Fibroblast of pulmonary artery (primary cell): ENCODE data around the gene TMIE.
"Not testable (repeated sequence)": the region's sequence is repeated elsewhere in the genome, so short reads cannot be mapped to it uniquely, and the experiment has no call there.

Experiments
- DNase-seq: peaks from one replicate; pipeline ENCODE4 v3.0.0-alpha.2; 2010; ENCODE audit warnings: low read depth
- H3K4me3 ChIP-seq: replicated peaks from 2 replicates; pipeline ENCODE4 v1.5.1; 2011; ENCODE audit warnings: low read depth, mild to moderate bottlenecking, control low read depth, low read length, moderate library complexity
- TF ChIP-seq, protein P1 (sequence below): IDR thresholded peaks from 2 replicates; pipeline ENCODE4 v1.5.1; 2011; ENCODE audit warnings: mild to moderate bottlenecking, control low read depth, low read length, inconsistent platforms; ENCODE audit errors: missing control alignments

TMIE gene

DNA sequence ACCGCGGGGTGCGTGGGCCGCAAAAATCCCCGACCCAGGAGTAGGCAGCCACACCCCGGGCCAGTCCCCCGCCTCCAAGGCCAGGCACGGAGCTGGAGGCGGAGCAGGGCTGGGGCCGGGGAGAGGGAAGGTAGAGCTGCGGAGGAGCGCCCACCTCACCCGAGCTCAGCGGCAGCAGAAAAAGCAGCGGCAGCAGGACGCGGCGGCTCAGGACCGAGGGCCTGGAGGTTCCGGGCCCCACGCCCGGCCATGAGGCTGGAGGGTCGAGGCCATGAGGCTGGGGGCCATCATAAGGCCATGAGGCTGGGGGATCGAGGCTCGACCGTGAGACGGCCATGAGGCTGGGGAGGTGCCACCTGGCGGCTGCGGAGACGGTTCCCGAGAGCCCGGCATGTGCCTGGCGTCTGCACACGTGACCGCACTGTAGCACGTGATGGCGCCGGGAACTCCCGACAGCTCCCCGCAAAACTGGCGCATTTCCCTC, 49.4 kb downstream of the TMIE start:
- no peak overlapping the region for H3K4me3 ChIP-seq
- no peak for DNase-seq
- TF ChIP-seq, protein P1, sequence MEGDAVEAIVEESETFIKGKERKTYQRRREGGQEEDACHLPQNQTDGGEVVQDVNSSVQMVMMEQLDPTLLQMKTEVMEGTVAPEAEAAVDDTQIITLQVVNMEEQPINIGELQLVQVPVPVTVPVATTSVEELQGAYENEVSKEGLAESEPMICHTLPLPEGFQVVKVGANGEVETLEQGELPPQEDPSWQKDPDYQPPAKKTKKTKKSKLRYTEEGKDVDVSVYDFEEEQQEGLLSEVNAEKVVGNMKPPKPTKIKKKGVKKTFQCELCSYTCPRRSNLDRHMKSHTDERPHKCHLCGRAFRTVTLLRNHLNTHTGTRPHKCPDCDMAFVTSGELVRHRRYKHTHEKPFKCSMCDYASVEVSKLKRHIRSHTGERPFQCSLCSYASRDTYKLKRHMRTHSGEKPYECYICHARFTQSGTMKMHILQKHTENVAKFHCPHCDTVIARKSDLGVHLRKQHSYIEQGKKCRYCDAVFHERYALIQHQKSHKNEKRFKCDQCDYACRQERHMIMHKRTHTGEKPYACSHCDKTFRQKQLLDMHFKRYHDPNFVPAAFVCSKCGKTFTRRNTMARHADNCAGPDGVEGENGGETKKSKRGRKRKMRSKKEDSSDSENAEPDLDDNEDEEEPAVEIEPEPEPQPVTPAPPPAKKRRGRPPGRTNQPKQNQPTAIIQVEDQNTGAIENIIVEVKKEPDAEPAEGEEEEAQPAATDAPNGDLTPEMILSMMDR = no peak

DNA sequence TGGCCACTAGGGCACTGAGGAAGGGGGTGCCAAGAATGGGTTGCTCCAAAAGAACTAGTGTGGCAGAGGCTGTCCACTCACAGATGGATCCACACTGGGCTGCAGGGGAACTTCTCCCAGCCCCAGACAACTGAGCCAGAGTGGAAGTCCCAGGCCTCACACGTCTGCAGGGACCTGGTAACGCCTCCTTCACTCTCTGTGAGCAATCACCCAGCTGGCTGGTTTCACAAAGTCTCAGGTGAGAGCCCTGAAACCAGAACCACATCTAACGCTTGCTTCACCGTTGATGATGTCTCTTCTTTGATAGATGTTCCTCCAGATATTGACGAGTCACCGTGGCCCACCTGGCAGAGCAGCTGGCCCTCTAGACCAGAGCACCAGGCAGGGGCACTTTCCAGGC, 51.9 kb downstream of the TMIE start:
- H3K4me3 ChIP-seq, DNase-seq: not testable (repeated sequence)

DNA sequence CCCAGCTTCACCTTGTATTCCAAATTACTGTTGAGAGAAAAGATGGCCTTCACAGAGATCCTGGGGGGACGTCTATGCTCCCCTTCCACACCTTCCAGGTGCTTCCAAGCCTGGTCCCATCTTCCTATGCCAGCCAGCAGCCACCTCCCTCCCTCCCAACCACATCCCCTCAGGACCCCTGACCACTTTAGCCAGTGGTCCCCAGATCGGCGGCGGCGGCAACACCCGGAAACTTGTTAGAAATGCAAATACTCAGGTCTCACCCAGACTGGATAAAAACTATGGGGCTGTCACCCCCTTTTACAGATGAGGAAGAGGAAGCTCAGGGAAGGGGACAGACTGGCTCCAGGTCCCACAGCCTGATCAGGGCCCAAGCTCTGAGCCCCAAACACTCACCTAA, 54.5 kb downstream of the TMIE start:
- H3K4me3 ChIP-seq = no peak overlapping the region
- DNase-seq = no peak
- TF ChIP-seq, protein P1 = no peak

DNA sequence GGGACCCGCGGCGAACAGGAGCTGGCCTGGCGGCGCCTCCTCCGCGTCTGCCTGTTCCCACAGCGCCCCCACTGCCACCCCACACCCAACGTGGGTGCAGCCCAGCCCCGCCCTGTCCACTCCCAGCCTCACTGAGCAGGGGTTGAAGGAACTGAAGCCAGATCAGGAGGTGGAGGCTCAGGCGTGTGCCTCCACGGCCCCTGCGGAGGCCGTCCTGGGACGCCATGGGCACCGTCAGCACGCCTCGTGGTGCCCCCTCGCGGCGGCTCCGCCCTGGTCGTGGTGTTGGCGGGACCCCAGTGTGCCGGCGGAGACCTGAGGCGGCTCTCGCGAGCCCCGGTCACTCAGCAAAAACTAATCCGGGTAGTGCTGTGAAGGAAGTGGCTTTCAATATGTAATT, 55.5 kb downstream of the TMIE start:
- DNase-seq = no peak
- H3K4me3 ChIP-seq = no peak overlapping the region
- TF ChIP-seq, protein P1 = no peak

DNA sequence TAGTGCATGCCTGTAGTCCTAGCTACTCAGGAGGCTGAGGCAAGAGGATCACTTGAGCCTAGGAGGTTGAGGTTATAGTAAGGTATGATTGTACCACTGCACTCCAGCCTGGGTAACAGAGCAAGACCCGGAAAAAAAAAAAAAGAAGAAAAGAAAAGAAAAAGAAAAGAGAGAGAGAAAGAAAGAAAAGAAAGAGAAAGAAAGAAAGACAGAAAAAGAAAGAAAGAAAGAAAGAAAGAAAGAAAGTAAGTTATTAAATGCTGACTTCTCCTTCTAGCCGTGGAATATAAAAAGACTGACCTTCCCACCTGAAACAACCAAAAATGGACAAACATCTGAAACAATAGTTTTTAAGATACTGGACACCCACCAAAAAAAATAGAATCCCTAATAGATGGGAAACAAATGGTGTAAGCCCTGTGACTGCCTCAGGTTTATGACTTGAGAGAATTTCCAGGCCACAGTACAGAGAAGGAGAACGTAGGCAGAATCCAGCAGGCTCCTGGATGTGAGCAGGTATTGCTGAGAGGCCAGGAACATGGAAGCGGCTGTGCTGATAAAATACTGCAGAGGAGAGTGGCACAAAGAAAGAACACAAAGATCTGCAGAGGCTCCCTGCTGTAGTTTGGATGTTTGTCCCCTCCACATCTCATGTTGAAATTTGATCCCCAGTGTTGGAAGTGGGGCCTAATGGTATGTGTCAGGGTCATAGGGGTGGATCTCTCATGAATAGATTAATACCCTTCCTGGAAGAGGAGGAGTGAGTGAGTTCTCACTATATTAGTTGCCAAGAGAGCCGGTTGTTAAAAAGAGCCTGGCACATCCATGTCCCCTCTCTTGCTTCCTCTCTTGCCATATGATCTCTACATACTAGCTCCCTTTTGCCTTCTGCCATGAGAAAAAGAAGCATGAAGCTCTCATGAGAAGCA, 58.3 kb downstream of the TMIE start:
- H3K4me3 ChIP-seq = no peak overlapping the region
- DNase-seq = no peak
- TF ChIP-seq, protein P1 = no peak
